Frontal cortex (tissue), 4 donors: ENCODE results near the gene MTA2. TPM values are rescaled to one million over a fixed set of nuclear protein-coding genes. Genes with fewer than 3 reads are reported as not detected.
"Not testable (repeated sequence)": the region's sequence is repeated elsewhere in the genome, so short reads cannot be mapped to it uniquely, and the experiment has no call there.

Experiments used
- DNase-seq, 2 donors: peaks; one replicate each; pipeline ENCODE4 v3.0.0; 2012; ENCODE audit warnings: low spot score in 2 of 2
- FAIRE-seq: peaks from 2 replicates; lab custom pipeline; 2012; peaks lifted over from hg19 to GRCh38; lab: Jason Lieb, UNC
- total RNA-seq: library from RNA; depleted of rRNA; stranded (reverse); fragments of >200 nt; gene quantifications from one replicate; pipeline ENCODE4 v1.2.3, GENCODE V29; 2014
- donor health status: control.
- donor health status: control.
- donor health status: control.

The MTA2 gene
- total RNA-seq, 1 donor from 2014 or later, result 154 TPM

- DNase-seq (no peak), FAIRE-seq (no peak)
Measured at GRCh38 chr11:62572431-62572830, 29.2 kb downstream of the MTA2 start.

- FAIRE-seq, DNase-seq: not testable (repeated sequence)
Measured at GRCh38 chr11:62571493-62571892, 30.2 kb downstream of the MTA2 start.

GRCh38 chr11:62570903-62571302 lies 30.8 kb downstream of the MTA2 start:
- not testable (repeated sequence) for FAIRE-seq, DNase-seq

- FAIRE-seq (no peak), DNase-seq (no peak)
Measured at GRCh38 chr11:62569611-62570010, 32.1 kb downstream of the MTA2 start.

- no peak for DNase-seq
- no peak for FAIRE-seq
Measured at GRCh38 chr11:62567018-62567633, 34.5 kb downstream of the MTA2 start.

GRCh38 chr11:62566247-62566646 lies 35.4 kb downstream of the MTA2 start:
- FAIRE-seq (no peak), DNase-seq (no peak)

GRCh38 chr11:62565100-62565802 lies 36.4 kb downstream of the MTA2 start:
- no peak for FAIRE-seq
- DNase-seq, result no peak

GRCh38 chr11:62561677-62562230 lies 39.9 kb downstream of the MTA2 start:
- not testable (repeated sequence) for FAIRE-seq, DNase-seq

GRCh38 chr11:62560566-62561103 lies 41.0 kb downstream of the MTA2 start:
- DNase-seq (peak in 1 of 2 donors; percentile 68), FAIRE-seq (no peak)

- DNase-seq, FAIRE-seq: not testable (repeated sequence)
Measured at GRCh38 chr11:62559626-62560025, 42.0 kb downstream of the MTA2 start.

GRCh38 chr11:62559204-62559603 lies 42.5 kb downstream of the MTA2 start:
- DNase-seq, result no peak
- no peak for FAIRE-seq

GRCh38 chr11:62558669-62559068 lies 43.0 kb downstream of the MTA2 start:
- no peak for FAIRE-seq

GRCh38 chr11:62556875-62557631 lies 44.6 kb downstream of the MTA2 start:
- FAIRE-seq (no peak), DNase-seq (no peak)

More at GRCh38 chr11:62558669-62559068, 43.0 kb downstream of the MTA2 start:
- no peak for DNase-seq

- FAIRE-seq (no peak), DNase-seq (peak; percentile 49 to 92)
Measured at GRCh38 chr11:62556108-62556874, 45.4 kb downstream of the MTA2 start.

- no peak for FAIRE-seq
- no peak for DNase-seq
Measured at GRCh38 chr11:62555464-62556107, 46.1 kb downstream of the MTA2 start.

GRCh38 chr11:62554387-62555167 lies 47.1 kb downstream of the MTA2 start:
- DNase-seq (no peak), FAIRE-seq (no peak)

GRCh38 chr11:62553839-62554361 lies 47.8 kb downstream of the MTA2 start:
- DNase-seq (no peak), FAIRE-seq (no peak)
